Esophagus muscularis mucosa (tissue), 4 donors: Measurements from ENCODE around the gene TANGO6. TPM values are rescaled to one million over a fixed set of nuclear protein-coding genes. Genes with fewer than 3 reads are reported as not detected.

Experiments
- DNase-seq: peaks from one replicate; pipeline ENCODE4 v3.0.0-alpha.2; 2017; ENCODE audit errors: extremely low spot score
- H3K27ac ChIP-seq, 4 donors: fragments of 200-600 bp; sonication (generic); replicated peaks in 1 of 4; 1 replicate in 3 of 4; 2 replicates in 1 of 4; pipeline ENCODE4 v1.5.1; 2016 to 2019; ENCODE audit warnings: mild to moderate bottlenecking in 1 of 4
- H3K27me3 ChIP-seq, 4 donors: fragments of 200-600 bp; sonication (generic); one replicate each; pipeline versions ENCODE4 v1.5.1 to v1.6.0; 2016 to 2019
- H3K36me3 ChIP-seq, 4 donors: fragments of 200-600 bp; sonication (generic); one replicate each; pipeline ENCODE4 v1.5.1; 2016 to 2019
- H3K4me1 ChIP-seq, 4 donors: fragments of 200-600 bp; sonication (generic); one replicate each; pipeline ENCODE4 v1.5.1; 2016 to 2019
- H3K4me3 ChIP-seq, 4 donors: fragments of 200-600 bp; sonication (generic); 1 replicate in 2 of 4; 2 replicates in 2 of 4; pipeline ENCODE4 v1.5.1; 2016 to 2019; ENCODE audit warnings: mild to moderate bottlenecking in 4 of 4, moderate library complexity in 1 of 4
- H3K9me3 ChIP-seq, 4 donors: fragments of 200-600 bp; sonication (generic); 1 replicate in 3 of 4; 2 replicates in 1 of 4; pipeline ENCODE4 v1.5.1; 2016 to 2019
- EP300 ChIP-seq: sonication (generic); formaldehyde crosslinking; IDR thresholded peaks from one replicate; pipeline ENCODE4 v1.6.1; 2017; ENCODE audit warnings: antibody characterized with exemption
- POLR2A ChIP-seq: fragments of 450-650 bp; IDR thresholded peaks from one replicate; pipeline ENCODE4 v1.6.1; 2017; ENCODE audit warnings: antibody characterized with exemption, moderate library complexity, mild to moderate bottlenecking, low read depth
- POLR2AphosphoS5 ChIP-seq, 2 donors: sonication (generic); formaldehyde crosslinking; IDR thresholded peaks; one replicate each; pipeline ENCODE4 v1.6.1; 2017; ENCODE audit warnings: antibody characterized with exemption in 2 of 2
- WGBS: methylation state at CpG from one replicate; pipeline ENCODE4 v1.1.5; 2018; 5-methylcytosine and 5-hydroxymethylcytosine counted together
- intact Hi-C: fragments of 100-400 bp; cut with DNase I; formaldehyde crosslinking; loops from one replicate; pipeline ENCODE4 v1.15.1; 2023
- total RNA-seq, 4 donors: library from RNA; depleted of rRNA; stranded (reverse); fragments of >200 nt; gene quantifications; one replicate each; pipeline versions ENCODE4 v1.1.0 to v1.2.1, GENCODE V29; 2016
- TF ChIP-seq, protein P1 (sequence below), 3 experiments: fragments of 200-600 bp in 2 of 3; fragments of 450-650 bp in 1 of 3; sonication (generic) in 2 of 3; IDR thresholded peaks; one replicate each; pipeline ENCODE4 v1.5.1; 2017 to 2019; ENCODE audit warnings: antibody characterized with exemption in 3 of 3, mild to moderate bottlenecking in 2 of 3, moderate library complexity in 1 of 3

TANGO6 gene
- total RNA-seq, 4 donors from 2014 or later, result 15.7 to 21.3 (median 18.3) TPM

DNA sequence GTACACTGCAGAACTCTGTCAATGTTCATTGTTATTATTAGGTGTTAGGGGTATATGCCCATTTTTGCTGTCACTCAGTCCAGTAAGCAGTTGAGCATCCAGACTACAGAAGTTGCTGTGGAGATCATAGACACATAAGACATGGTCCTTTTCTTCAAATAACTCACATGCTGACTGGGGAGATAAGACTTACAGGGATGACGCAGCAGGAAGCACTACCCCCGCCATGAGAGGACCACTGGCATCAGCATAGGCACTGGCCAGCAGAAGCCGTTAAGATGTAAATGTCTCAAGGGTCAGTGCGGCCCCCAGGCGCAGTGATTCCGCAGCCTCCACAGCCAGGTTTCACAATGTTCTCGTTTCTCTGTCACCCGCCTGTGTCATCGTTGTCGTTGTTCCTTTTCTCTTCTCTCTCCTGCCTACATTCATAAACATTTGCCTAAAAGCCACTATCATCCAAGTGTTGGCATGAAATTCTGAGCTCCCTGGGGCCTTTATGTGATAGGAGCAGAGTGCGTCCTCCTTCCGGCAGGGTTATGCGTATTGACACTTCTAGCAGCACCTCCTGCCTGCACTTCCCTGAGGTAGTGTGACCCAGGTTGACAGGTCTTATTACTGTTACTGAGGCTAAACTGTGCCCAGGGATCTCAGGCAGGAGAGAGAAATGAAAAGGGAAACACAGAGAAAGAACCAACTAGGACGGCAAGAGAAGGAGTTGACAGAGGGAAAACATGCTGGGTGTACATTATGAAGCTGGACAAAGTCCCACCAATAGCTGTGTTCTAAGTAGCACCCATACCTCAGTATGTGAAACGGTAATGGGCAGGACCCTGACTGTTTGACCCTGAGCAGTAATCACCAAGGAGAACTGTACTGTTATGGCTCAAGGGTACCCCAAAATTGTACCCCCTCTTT lies 17.9 kb downstream of the TANGO6 start:
- intact Hi-C loops, result no loop called here
- H3K27ac ChIP-seq, result no peak overlapping the region
- H3K4me1 ChIP-seq, result peaks cover 0 to 2% (median under 1%) of the 10 kb centered on the region in 4 donors
- no peak for DNase-seq
- H3K4me3 ChIP-seq, result no peak overlapping the region
- 94% methylated on average over 15 of the region's 15 CpGs for WGBS
- peaks cover 23 to 54% (median 46%) of the 10 kb centered on the region in 4 donors for H3K36me3 ChIP-seq
- H3K27me3 ChIP-seq, result no peaks in the 10 kb centered on the region
- no peaks in the 10 kb centered on the region for H3K9me3 ChIP-seq
- TF ChIP-seq POLR2AphosphoS5 (IDR thresholded peaks at IDR 0.05) (no peak), POLR2A (no peak), EP300 (no peak)
- TF ChIP-seq, protein P1, sequence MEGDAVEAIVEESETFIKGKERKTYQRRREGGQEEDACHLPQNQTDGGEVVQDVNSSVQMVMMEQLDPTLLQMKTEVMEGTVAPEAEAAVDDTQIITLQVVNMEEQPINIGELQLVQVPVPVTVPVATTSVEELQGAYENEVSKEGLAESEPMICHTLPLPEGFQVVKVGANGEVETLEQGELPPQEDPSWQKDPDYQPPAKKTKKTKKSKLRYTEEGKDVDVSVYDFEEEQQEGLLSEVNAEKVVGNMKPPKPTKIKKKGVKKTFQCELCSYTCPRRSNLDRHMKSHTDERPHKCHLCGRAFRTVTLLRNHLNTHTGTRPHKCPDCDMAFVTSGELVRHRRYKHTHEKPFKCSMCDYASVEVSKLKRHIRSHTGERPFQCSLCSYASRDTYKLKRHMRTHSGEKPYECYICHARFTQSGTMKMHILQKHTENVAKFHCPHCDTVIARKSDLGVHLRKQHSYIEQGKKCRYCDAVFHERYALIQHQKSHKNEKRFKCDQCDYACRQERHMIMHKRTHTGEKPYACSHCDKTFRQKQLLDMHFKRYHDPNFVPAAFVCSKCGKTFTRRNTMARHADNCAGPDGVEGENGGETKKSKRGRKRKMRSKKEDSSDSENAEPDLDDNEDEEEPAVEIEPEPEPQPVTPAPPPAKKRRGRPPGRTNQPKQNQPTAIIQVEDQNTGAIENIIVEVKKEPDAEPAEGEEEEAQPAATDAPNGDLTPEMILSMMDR (IDR thresholded peaks at IDR 0.05), result no peak

DNA sequence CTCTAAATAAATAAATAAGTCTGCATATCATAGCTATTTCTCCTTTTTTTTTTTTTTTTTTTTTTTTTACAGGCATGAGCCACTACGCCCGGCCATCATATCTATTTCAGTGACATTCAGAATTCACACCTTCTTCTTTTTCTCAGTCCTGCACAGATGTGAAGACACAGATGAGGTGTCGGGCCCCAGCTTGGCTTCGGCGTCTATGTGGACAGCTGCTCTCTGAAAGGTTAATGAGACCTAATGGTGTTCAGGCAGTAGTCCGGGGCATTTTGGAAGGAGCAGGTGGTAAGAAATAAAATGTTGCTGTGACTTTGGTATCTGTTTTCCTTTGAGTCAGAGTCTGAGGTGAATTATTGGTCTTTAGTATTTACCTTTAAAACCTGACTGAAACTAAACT lies 23.6 kb downstream of the TANGO6 start:
- H3K36me3 ChIP-seq, result peaks cover 30 to 75% (median 52%) of the 10 kb centered on the region in 4 donors
- intact Hi-C loops, result no loop called here
- DNase-seq, result no peak
- H3K4me1 ChIP-seq, result no peaks in the 10 kb centered on the region
- TF ChIP-seq EP300 (no peak), POLR2AphosphoS5 (IDR thresholded peaks at IDR 0.05) (no peak), POLR2A (no peak)
- TF ChIP-seq, protein P1 (IDR thresholded peaks at IDR 0.05), result no peak
- WGBS, result 97% methylated on average over 6 of the region's 6 CpGs
- no peaks in the 10 kb centered on the region for H3K9me3 ChIP-seq
- no peaks in the 10 kb centered on the region for H3K27me3 ChIP-seq
- H3K4me3 ChIP-seq, result no peak overlapping the region
- H3K27ac ChIP-seq, result no peak overlapping the region

DNA sequence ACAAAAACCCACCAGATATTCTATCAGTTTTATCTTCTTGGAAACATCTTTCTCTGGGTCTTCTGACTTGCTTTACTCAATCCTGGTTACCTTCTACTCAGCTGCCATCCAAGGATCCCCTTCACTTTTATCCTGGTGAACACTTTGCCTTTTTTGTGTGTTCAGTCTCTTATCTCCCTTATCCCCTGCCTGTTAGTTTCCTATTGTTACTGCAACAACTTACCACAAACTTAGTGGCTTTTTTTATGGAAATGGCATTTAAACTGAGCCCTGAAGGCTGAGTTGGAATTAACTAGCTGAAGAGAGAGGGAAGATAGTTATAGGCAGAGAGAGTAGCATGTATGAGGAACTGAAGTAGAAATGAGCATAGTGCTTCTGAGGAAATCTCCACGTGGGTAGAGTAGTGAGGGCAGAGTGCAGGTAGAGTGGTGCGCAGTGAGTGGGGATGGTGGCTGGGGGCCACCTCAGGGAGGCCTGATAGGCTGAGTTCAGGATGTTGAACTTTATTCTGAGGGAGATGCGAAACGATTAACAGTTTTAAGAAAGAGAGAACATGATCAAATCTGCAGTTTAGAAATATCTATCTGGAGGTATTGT lies 26.3 kb downstream of the TANGO6 start:
- 88% methylated on average over 4 of the region's 4 CpGs for WGBS
- H3K36me3 ChIP-seq, result peaks cover 19 to 78% (median 43%) of the 10 kb centered on the region in 4 donors
- no peak for DNase-seq
- TF ChIP-seq POLR2A (no peak), POLR2AphosphoS5 (IDR thresholded peaks at IDR 0.05) (no peak), EP300 (no peak)
- TF ChIP-seq, protein P1 (IDR thresholded peaks at IDR 0.05), result no peak
- no peak overlapping the region for H3K27ac ChIP-seq
- H3K4me3 ChIP-seq, result no peak overlapping the region
- intact Hi-C loops, result no loop called here
- no peaks in the 10 kb centered on the region for H3K27me3 ChIP-seq
- H3K4me1 ChIP-seq, result no peaks in the 10 kb centered on the region
- no peaks in the 10 kb centered on the region for H3K9me3 ChIP-seq

DNA sequence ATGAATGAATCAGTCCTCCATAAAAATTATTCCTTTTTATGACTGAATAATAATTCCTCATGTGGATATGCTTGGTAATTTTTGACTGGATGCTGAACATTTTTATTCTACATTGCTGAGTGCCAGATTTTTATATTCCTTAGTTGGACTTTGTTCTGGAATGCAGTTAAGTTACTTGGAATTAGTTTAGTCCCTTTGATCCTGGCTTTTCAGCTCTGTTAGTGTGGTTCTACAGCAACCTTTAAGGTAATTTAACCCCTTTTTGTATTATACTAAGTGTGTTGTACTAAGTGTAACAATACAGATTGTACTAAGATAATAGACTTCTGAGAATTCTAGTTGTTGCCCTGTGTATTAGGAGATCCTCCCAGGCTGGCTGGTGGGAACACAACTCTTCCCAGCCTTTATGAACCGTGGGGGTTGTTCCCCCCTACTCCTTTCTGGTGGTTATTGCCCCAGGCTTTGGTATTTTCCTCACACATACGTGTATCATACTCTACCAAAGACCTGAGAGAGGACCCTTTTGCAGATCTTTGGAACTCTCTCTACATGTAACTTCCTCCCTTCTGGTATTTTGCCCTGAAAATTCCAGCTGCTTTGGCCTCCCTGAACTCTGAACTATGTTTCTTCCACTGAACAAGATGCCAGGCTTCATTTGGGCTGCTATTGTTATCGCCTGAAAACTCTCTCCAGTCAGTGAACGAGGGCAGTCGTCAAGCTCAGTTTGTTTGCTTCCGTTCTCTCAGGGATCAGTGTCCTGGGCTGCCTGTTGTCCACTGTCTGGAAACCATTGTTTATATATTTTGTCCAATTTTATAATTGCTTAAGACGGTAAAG lies 30.5 kb downstream of the TANGO6 start:
- TF ChIP-seq, protein P1 (IDR thresholded peaks at IDR 0.05), result no peak
- no peak for TF ChIP-seq POLR2AphosphoS5 (IDR thresholded peaks at IDR 0.05)
- H3K9me3 ChIP-seq, result no peaks in the 10 kb centered on the region
- H3K4me3 ChIP-seq, result no peak overlapping the region
- WGBS, result 88% methylated on average over 7 of the region's 7 CpGs
- no peaks in the 10 kb centered on the region for H3K4me1 ChIP-seq
- intact Hi-C loops, result no loop called here
- no peaks in the 10 kb centered on the region for H3K27me3 ChIP-seq
- DNase-seq, result no peak
- peaks cover 18 to 90% (median 61%) of the 10 kb centered on the region in 4 donors for H3K36me3 ChIP-seq
- no peak overlapping the region for H3K27ac ChIP-seq
